HG03575 (cell line): ENCODE results near the gene CLN6.

Experiments used
- ATAC-seq: cut with Tn5 transposase; IDR thresholded peaks from one replicate; pipeline ENCODE4 v1.9.1; 2021; ENCODE audit not compliant: unreplicated experiment, insufficient number of reproducible peaks, low FRiP score; ENCODE audit errors: extremely low read depth

Gene CLN6

GRCh38 chr15:68197661-68198437, 31.7 kb downstream of the CLN6 start:
- ATAC-seq, result no peak

- ATAC-seq, result no peak
Measured at GRCh38 chr15:68197170-68197492, 32.4 kb downstream of the CLN6 start.

- ATAC-seq, result no peak
Measured at GRCh38 chr15:68196445-68197169, 32.9 kb downstream of the CLN6 start.

GRCh38 chr15:68195336-68196112, 34.0 kb downstream of the CLN6 start:
- ATAC-seq, result no peak

GRCh38 chr15:68192804-68193486, 36.6 kb downstream of the CLN6 start:
- ATAC-seq, result no peak

- no peak for ATAC-seq
Measured at GRCh38 chr15:68192117-68192516, 37.4 kb downstream of the CLN6 start.

- ATAC-seq, result no peak
Measured at GRCh38 chr15:68191555-68191954, 38.0 kb downstream of the CLN6 start.

GRCh38 chr15:68190048-68190447, 39.5 kb downstream of the CLN6 start:
- no peak for ATAC-seq

- no peak for ATAC-seq
Measured at GRCh38 chr15:68188647-68189046, 40.9 kb downstream of the CLN6 start.

- no peak for ATAC-seq
Measured at GRCh38 chr15:68187559-68187958, 42.0 kb downstream of the CLN6 start.

GRCh38 chr15:68186671-68187397, 42.7 kb downstream of the CLN6 start:
- no peak for ATAC-seq

GRCh38 chr15:68184616-68185480, 44.7 kb downstream of the CLN6 start:
- no peak for ATAC-seq

- ATAC-seq, result no peak
Measured at GRCh38 chr15:68183616-68184315, 45.8 kb downstream of the CLN6 start.

- ATAC-seq, result no peak
Measured at GRCh38 chr15:68177742-68178141, 51.8 kb downstream of the CLN6 start.

- no peak for ATAC-seq
Measured at GRCh38 chr15:68176601-68177000, 52.9 kb downstream of the CLN6 start.

- ATAC-seq, result no peak
Measured at GRCh38 chr15:68175526-68175925, 54.0 kb downstream of the CLN6 start.

- ATAC-seq, result no peak
Measured at GRCh38 chr15:68173119-68173518, 56.4 kb downstream of the CLN6 start.
